ENCODE data around the gene CCDC152. TPM values are rescaled to one million over a fixed set of nuclear protein-coding genes. Genes with fewer than 3 reads are reported as not detected.

The CCDC152 gene
- total RNA-seq, 1 donor from 2014 or later: 1.2 TPM

- H3K27me3 Mint-ChIP-seq (ENCODE audit: low read depth, unreplicated experiment): no peaks in the 10 kb centered on the region
- H2AFZ ChIP-seq (ENCODE audit: low read depth, low read length): no peak overlapping the region
Observed at GRCh38 chr5:42810834-42811590, 54.4 kb downstream of the CCDC152 start.

GRCh38 chr5:42811591-42812446 is 55.2 kb downstream of the CCDC152 start, which contains the start of gene SELENOP:
SELENOP (minus strand) TSS chr5:42811892; CDS start chr5:42808353, 3,539 bp downstream.
- Mint-ChIP-seq H3K9me3 (ENCODE audit: unreplicated experiment) (no peaks in the 10 kb centered on the region), H3K36me3 (ENCODE audit: low read depth, unreplicated experiment) (no peaks in the 10 kb centered on the region), H3K4me3 (ENCODE audit: unreplicated experiment) (peak within 1 kb of the TSS; percentile 79), H3K27me3 (ENCODE audit: low read depth, unreplicated experiment) (no peaks in the 10 kb centered on the region), H3K4me1 (ENCODE audit: low read depth, unreplicated experiment) (peaks cover 8% of the 10 kb centered on the region), H3K27ac (ENCODE audit: unreplicated experiment) (no peak within 1 kb of the TSS)
- Histone ChIP-seq H3K27me3 (ENCODE audit: insufficient read depth, low read length) (no peaks in the 10 kb centered on the region), H2AFZ (ENCODE audit: low read depth, low read length) (no peak within 1 kb of the TSS), H3K9me3 (ENCODE audit: insufficient read depth, low read depth, low read length) (no peaks in the 10 kb centered on the region), H3K79me2 (ENCODE audit: insufficient read depth, low read length) (no peaks in the 10 kb centered on the region), H3K9ac (ENCODE audit: low read length) (no peak within 1 kb of the TSS), H3K4me2 (ENCODE audit: low read length) (no peak within 1 kb of the TSS), H3K36me3 (ENCODE audit: insufficient read depth, low read length) (no peaks in the 10 kb centered on the region), H3K4me3 (ENCODE audit: insufficient read depth, low read depth, low read length) (no peak within 1 kb of the TSS), H4K20me1 (ENCODE audit: insufficient read depth, low read length) (no peaks in the 10 kb centered on the region), H3K27ac (ENCODE audit: low read depth, low read length) (no peak within 1 kb of the TSS), H3K4me1 (ENCODE audit: insufficient read depth, low read length) (no peaks in the 10 kb centered on the region)
- no peak for TF ChIP-seq EZH2 (IDR thresholded peaks at IDR 0.05; ENCODE audit: insufficient read depth, low read length)
- no peak for TF ChIP-seq CTCF (IDR thresholded peaks at IDR 0.05; ENCODE audit: insufficient read depth, low read depth, low read length)
- FAIRE-seq: no peak
- no peak for DNase-seq (ENCODE audit: low read depth)

More at GRCh38 chr5:42810834-42811590, 54.4 kb downstream of the CCDC152 start:
- Histone ChIP-seq H3K27me3 (ENCODE audit: insufficient read depth, low read length) (no peaks in the 10 kb centered on the region), H4K20me1 (ENCODE audit: insufficient read depth, low read length) (no peaks in the 10 kb centered on the region), H3K4me1 (ENCODE audit: insufficient read depth, low read length) (no peaks in the 10 kb centered on the region), H3K36me3 (ENCODE audit: insufficient read depth, low read length) (no peaks in the 10 kb centered on the region), H3K9ac (ENCODE audit: low read length) (no peak overlapping the region), H3K79me2 (ENCODE audit: insufficient read depth, low read length) (no peaks in the 10 kb centered on the region), H3K4me3 (ENCODE audit: insufficient read depth, low read depth, low read length) (no peak overlapping the region), H3K4me2 (ENCODE audit: low read length) (no peak overlapping the region), H3K27ac (ENCODE audit: low read depth, low read length) (no peak overlapping the region), H3K9me3 (ENCODE audit: insufficient read depth, low read depth, low read length) (no peaks in the 10 kb centered on the region)
- FAIRE-seq (no peak), DNase-seq (ENCODE audit: low read depth) (no peak)
- Mint-ChIP-seq H3K4me3 (ENCODE audit: unreplicated experiment) (peak overlapping the region; percentile 79), H3K9me3 (ENCODE audit: unreplicated experiment) (no peaks in the 10 kb centered on the region), H3K4me1 (ENCODE audit: low read depth, unreplicated experiment) (peaks cover 8% of the 10 kb centered on the region), H3K36me3 (ENCODE audit: low read depth, unreplicated experiment) (no peaks in the 10 kb centered on the region), H3K27ac (ENCODE audit: unreplicated experiment) (no peak overlapping the region)
- TF ChIP-seq CTCF (IDR thresholded peaks at IDR 0.05; ENCODE audit: insufficient read depth, low read depth, low read length): no peak
- no peak for TF ChIP-seq EZH2 (IDR thresholded peaks at IDR 0.05; ENCODE audit: insufficient read depth, low read length)

Measured in astrocyte (in vitro differentiated cells and primary cell).